ENCODE measurements around the gene AUTS2.

GRCh38 chr7:69813637-69814240 lies 215.5 kb downstream of the AUTS2 start:
- TF ChIP-seq POLR2AphosphoS5 (IDR thresholded peaks at IDR 0.05; ENCODE audit: low read depth, low read length), result no peak
- TF ChIP-seq TAF1 (IDR thresholded peaks at IDR 0.05; ENCODE audit: low read depth, low read length), result no peak

Data from GM12891 (cell line).